Prostate gland (tissue), 2 donors: ENCODE results near the gene TPH1.

Source experiments
- CTCF ChIP-seq, 4 experiments: fragments of 200-600 bp in 2 of 4; fragments of 450-650 bp in 2 of 4; sonication (generic) in 2 of 4; IDR thresholded peaks; 1 replicate in 3 of 4; 2 replicates in 1 of 4; pipeline ENCODE4 v1.5.1; 2016 to 2019; ENCODE audit warnings: antibody characterized with exemption in 4 of 4, mild to moderate bottlenecking in 2 of 4, moderate library complexity in 2 of 4
- POLR2A ChIP-seq: fragments of 450-650 bp; IDR thresholded peaks from one replicate; pipeline ENCODE4 v1.6.1; 2016; ENCODE audit warnings: antibody characterized with exemption, mild to moderate bottlenecking
- POLR2AphosphoS5 ChIP-seq: sonication (generic); formaldehyde crosslinking; IDR thresholded peaks from one replicate; pipeline ENCODE4 v1.6.1; 2017; ENCODE audit warnings: antibody characterized with exemption

GRCh38 chr11:18067372-18067771 is 21.3 kb upstream of the TPH1 start:
- no peak for TF ChIP-seq POLR2A
- TF ChIP-seq CTCF (IDR thresholded peaks at IDR 0.05), result no peak
- TF ChIP-seq POLR2AphosphoS5, result no peak
